ENCODE results near the gene SPRR2E.
A peak's percentile ranks its signal among the peaks of the same experiment; 100 is the strongest.

The SPRR2E gene

GRCh38 chr1:153100245-153100644 is 5.9 kb upstream of the SPRR2E start:
- H3K27ac ChIP-seq = no peak overlapping the region
- DNase-seq (ENCODE audit: low spot score) = peak; percentile 49
- CTCF ChIA-PET = no interaction called here
- TF ChIP-seq CTCF (conservative IDR thresholded peaks at IDR 0.05; ENCODE audit: low read depth) = no peak
- POLR2A ChIA-PET (ENCODE audit: low non-redundant PET) = no interaction called here

- DNase-seq (ENCODE audit: low spot score) = no peak
- CTCF ChIA-PET = interaction anchor here (0.6 kb wide), 1 partner anchor 396 kb away, joined by 3 read pairs; no protein-coding TSS in a partner anchor
- no peak overlapping the region for H3K27ac ChIP-seq
- POLR2A ChIA-PET (ENCODE audit: low non-redundant PET) = no interaction called here
- no peak for TF ChIP-seq CTCF (conservative IDR thresholded peaks at IDR 0.05; ENCODE audit: low read depth)
Observed at GRCh38 chr1:153099461-153100045, 5.2 kb upstream of the SPRR2E start.

- CTCF ChIA-PET = no interaction called here
- no peak overlapping the region for H3K27ac ChIP-seq
- TF ChIP-seq CTCF (conservative IDR thresholded peaks at IDR 0.05; ENCODE audit: low read depth) = no peak
- no peak for DNase-seq (ENCODE audit: low spot score)
- POLR2A ChIA-PET (ENCODE audit: low non-redundant PET) = no interaction called here
Observed at GRCh38 chr1:153095764-153096163, 1.4 kb upstream of the SPRR2E start.

- POLR2A ChIA-PET (ENCODE audit: low non-redundant PET) = no interaction called here
Observed at GRCh38 chr1:153087652-153088051, 6.7 kb downstream of the SPRR2E start.

GRCh38 chr1:153081736-153082135 is 12.6 kb downstream of the SPRR2E start:
- no peak overlapping the region for H3K27ac ChIP-seq
- POLR2A ChIA-PET (ENCODE audit: low non-redundant PET) = no interaction called here
- DNase-seq (ENCODE audit: low spot score) = no peak
- no peak for TF ChIP-seq CTCF (conservative IDR thresholded peaks at IDR 0.05; ENCODE audit: low read depth)
- CTCF ChIA-PET = no interaction called here

More at GRCh38 chr1:153087652-153088051, 6.7 kb downstream of the SPRR2E start:
- DNase-seq (ENCODE audit: low spot score) = no peak
- CTCF ChIA-PET = interaction anchor here (0.6 kb wide), 1 partner anchor 55 kb away, joined by 8 read pairs; no protein-coding TSS in a partner anchor
- no peak overlapping the region for H3K27ac ChIP-seq
- no peak for TF ChIP-seq CTCF (conservative IDR thresholded peaks at IDR 0.05; ENCODE audit: low read depth)

- H3K27ac ChIP-seq = no peak overlapping the region
- TF ChIP-seq CTCF (conservative IDR thresholded peaks at IDR 0.05; ENCODE audit: low read depth) = no peak
- ChIA-PET CTCF (no interaction called here), POLR2A (ENCODE audit: low non-redundant PET) (no interaction called here)
- no peak for DNase-seq (ENCODE audit: low spot score)
Observed at GRCh38 chr1:153072806-153073726, 21.3 kb downstream of the SPRR2E start.
